GM12878 (cell line): ENCODE measurements around the gene DOCK9. TPM values are rescaled to one million over a fixed set of nuclear protein-coding genes. Genes with fewer than 3 reads are reported as not detected.

ENCODE experiments used
- ATAC-seq: fragments of 200-7000 bp; cut with Tn5 transposase; 3 replicates; pipeline ENCODE4 v1.9.1; 2020; ENCODE audit warnings: mild to moderate bottlenecking, moderate library complexity
- BruUV-seq: library from RNA; stranded (reverse); fragments of 400-500 nt; replicated peaks from 2 replicates; lab custom pipeline; 2021; lab: Mats Ljungman, UMichigan
- CTCF ChIA-PET: fragments of 300-600 bp; sonication (Branson Sonifier 250); formaldehyde crosslinking; extraction: SDS; loops from one replicate; lab custom pipeline; 2021; ENCODE audit warnings: inconsistent platforms; lab: Yijun Ruan, JAX
- POLR2A ChIA-PET: fragments of 350-600 bp; formaldehyde crosslinking; extraction: SDS; loops from one replicate; lab custom pipeline; 2021; ENCODE audit warnings: inconsistent platforms; lab: Charles Lee
- RAD21 ChIA-PET: fragments of 300-600 bp; sonication (Branson Sonifier 250); formaldehyde crosslinking; loops from one replicate; lab custom pipeline; 2023; ENCODE audit warnings: antibody characterized with exemption; ENCODE audit not compliant: unreplicated experiment; lab: Charles Lee
- SMC1A ChIA-PET: fragments of 300-600 bp; sonication (Branson Sonifier 250); formaldehyde crosslinking; loops from one replicate; lab custom pipeline; 2023; ENCODE audit not compliant: unreplicated experiment, uncharacterized antibody; lab: Charles Lee
- DNase-seq: peaks from one replicate; pipeline ENCODE4 v3.0.0-alpha.2; 2011; ENCODE audit warnings: low read depth, low spot score
- FAIRE-seq: peaks from 3 replicates; lab custom pipeline; 2011; peaks lifted over from hg19 to GRCh38; lab: Jason Lieb, UNC
- H2AFZ ChIP-seq: 2 replicates; pipeline ENCODE4 v1.6.0; 2011; ENCODE audit warnings: low read depth, low read length, control low read depth; ENCODE audit not compliant: control insufficient read depth
- H3K27ac ChIP-seq: 2 replicates; pipeline ENCODE4 v1.5.1; 2011; ENCODE audit warnings: control low read depth; ENCODE audit not compliant: control insufficient read depth, insufficient read depth
- H3K27me3 ChIP-seq, 2 experiments: replicated peaks in 1 of 2; 2 replicates each; pipeline versions ENCODE4 v1.6.0 to v1.6.1; 2011; ENCODE audit warnings: low read length in 1 of 2; ENCODE audit not compliant: control insufficient read depth in 2 of 2, insufficient read depth in 2 of 2
- H3K36me3 ChIP-seq, 2 experiments: 2 replicates each; pipeline ENCODE4 v1.5.1; 2011; ENCODE audit warnings: low read length in 1 of 2; ENCODE audit not compliant: control insufficient read depth in 2 of 2, insufficient read depth in 2 of 2
- H3K4me1 ChIP-seq: 2 replicates; pipeline ENCODE4 v1.6.1; 2011; ENCODE audit warnings: mild to moderate bottlenecking, low read length, moderate library complexity, mixed read lengths; ENCODE audit not compliant: control insufficient read depth, insufficient read depth
- H3K4me2 ChIP-seq: 2 replicates; pipeline ENCODE4 v1.6.0; 2011; ENCODE audit warnings: control low read depth; ENCODE audit not compliant: control insufficient read depth, insufficient read depth
- H3K4me3 ChIP-seq: fragments of 200-600 bp; sonication (generic); 2 replicates; pipeline ENCODE4 v1.5.1; 2016
- H3K79me2 ChIP-seq: 2 replicates; pipeline ENCODE4 v1.6.0; 2011; ENCODE audit warnings: low read length; ENCODE audit not compliant: control insufficient read depth, insufficient read depth
- H3K9ac ChIP-seq: 2 replicates; pipeline ENCODE4 v1.8.0; 2011; ENCODE audit warnings: low read length, control low read depth, mixed read lengths; ENCODE audit not compliant: control insufficient read depth, insufficient read depth
- H3K9me3 ChIP-seq: replicated peaks from 3 replicates; pipeline ENCODE4 v1.5.1; 2011; ENCODE audit warnings: mild to moderate bottlenecking, low read length; ENCODE audit not compliant: control insufficient read depth, insufficient read depth
- H4K20me1 ChIP-seq: 2 replicates; pipeline ENCODE4 v1.6.0; 2011; ENCODE audit not compliant: control insufficient read depth, insufficient read depth
- JUNB ChIP-seq: IDR thresholded peaks from 2 replicates; pipeline ENCODE4 v1.6.1; 2016; ENCODE audit warnings: antibody characterized with exemption, mild to moderate bottlenecking
- MLLT1 ChIP-seq: fragments of 450-650 bp; IDR thresholded peaks from 2 replicates; pipeline ENCODE4 v1.6.1; 2016; ENCODE audit warnings: mild to moderate bottlenecking
- NR2C1 ChIP-seq: fragments of 450-650 bp; IDR thresholded peaks from 2 replicates; pipeline ENCODE4 v1.6.1; 2017; ENCODE audit warnings: antibody characterized with exemption, mild to moderate bottlenecking, moderate library complexity
- RELA ChIP-seq: fragments of 450-650 bp; IDR thresholded peaks from 2 replicates; pipeline ENCODE4 v1.8.0; 2014; ENCODE audit warnings: borderline replicate concordance; ENCODE audit not compliant: partially characterized antibody
- RUNX3 ChIP-seq: IDR thresholded peaks from 2 replicates; pipeline ENCODE4 v1.6.1; 2012; ENCODE audit warnings: low read length, inconsistent platforms
- TAF1 ChIP-seq: IDR thresholded peaks from 2 replicates; pipeline ENCODE4 v1.6.1; 2011; ENCODE audit warnings: mild to moderate bottlenecking, low read depth, low read length, borderline replicate concordance
- TBL1XR1 ChIP-seq: IDR thresholded peaks from 2 replicates; pipeline ENCODE4 v1.6.1; 2012; ENCODE audit warnings: low read depth, low read length, improper control_type of control experiment
- ZNF622 ChIP-seq: fragments of 450-650 bp; IDR thresholded peaks from 2 replicates; pipeline ENCODE4 v1.6.1; 2017; ENCODE audit warnings: mild to moderate bottlenecking, inconsistent platforms
- WGBS: methylation state at CpG from one replicate; pipeline ENCODE4 v1.1.6; 2016; ENCODE audit warnings: low lambda C conversion rate; ENCODE audit not compliant: insufficient replicate concordance, insufficient coverage; ENCODE audit errors: missing lambda C conversion rate; 5-methylcytosine and 5-hydroxymethylcytosine counted together
- in situ Hi-C: fragments of 300-500 bp; cut with MboI; formaldehyde crosslinking; loops from 9 replicates; pipeline ENCODE4 v1.14.3; 2018; ENCODE audit warnings: mixed read lengths
- intact Hi-C: fragments of 100-400 bp; cut with micrococcal nuclease; formaldehyde crosslinking; loops from one replicate; pipeline ENCODE4 v1.14.2; 2022; ENCODE audit not compliant: unreplicated experiment
- polyA plus RNA-seq, 11 experiments: library from polyadenylated mRNA; depleted of rRNA in 4 of 11; unstranded in 6 of 11; stranded (reverse) in 5 of 11; fragments of >200 nt; fragmentation: Nextera tagmentation in 4 of 11; fragmentation: Illumina TruSeq in 1 of 11; extraction: Ambion mirVana in 4 of 11; extraction: Trizol in 1 of 11; gene quantifications; 1 replicate in 1 of 11; 2 replicates in 10 of 11; pipeline versions ENCODE4 v1.2.1 to v1.2.3, GENCODE V29; 2011 to 2016; ENCODE audit warnings: inconsistent platforms in 2 of 11, missing spikeins in 2 of 11, low read depth in 1 of 11
- total RNA-seq, 4 experiments: library from RNA; depleted of rRNA in 3 of 4; stranded (reverse); fragments of >200 nt in 3 of 4; fragmentation: Illumina TruSeq in 1 of 4; extraction: Trizol in 1 of 4; gene quantifications; 2 replicates each; pipeline versions ENCODE4 v1.2.1 to v1.2.3, GENCODE V29; 2013 to 2021

Gene DOCK9
- total and polyA plus RNA-seq, 10 of the 15 experiments (the other 5 are each of a cell fraction or from before 2014, with no cell fraction given): 0.09 to 2.9 (median 0.74) TPM

- RAD21 ChIA-PET: no interaction called here
- Histone ChIP-seq H4K20me1 (no peaks in the 10 kb centered on the region), H3K9me3 (no peaks in the 10 kb centered on the region), H3K79me2 (no peaks in the 10 kb centered on the region), H3K4me1 (no peaks in the 10 kb centered on the region), H3K27ac (no peak overlapping the region), H3K4me2 (no peak overlapping the region), H2AFZ (no peak overlapping the region), H3K36me3 (no peaks in the 10 kb centered on the region), H3K4me3 (no peak overlapping the region), H3K27me3 (no peaks in the 10 kb centered on the region), H3K9ac (no peak overlapping the region)
- intact Hi-C loops: no loop called here
- POLR2A ChIA-PET: no interaction called here
- SMC1A ChIA-PET: no interaction called here
- DNase-seq (no peak), FAIRE-seq (no peak), ATAC-seq (no peak)
- TF ChIP-seq NR2C1 (no peak), JUNB (0 out of 2 replicates have a peak, but pooled peaks have one; percentile 13), RELA (no peak), MLLT1 (no peak), ZNF622 (no peak), RUNX3 (no peak), TBL1XR1 (no peak), TAF1 (no peak)
- BruUV-seq: no TSS peak
- CTCF ChIA-PET: no interaction called here
- in situ Hi-C loops: no loop called here
- 77% methylated on average over 3 of the region's 3 CpGs for WGBS
These were observed 40.7 kb upstream of the DOCK9 start for GRCh38 chr13:99018418-99019180.
